ENCODE results near the gene FBXL17.

DNA sequence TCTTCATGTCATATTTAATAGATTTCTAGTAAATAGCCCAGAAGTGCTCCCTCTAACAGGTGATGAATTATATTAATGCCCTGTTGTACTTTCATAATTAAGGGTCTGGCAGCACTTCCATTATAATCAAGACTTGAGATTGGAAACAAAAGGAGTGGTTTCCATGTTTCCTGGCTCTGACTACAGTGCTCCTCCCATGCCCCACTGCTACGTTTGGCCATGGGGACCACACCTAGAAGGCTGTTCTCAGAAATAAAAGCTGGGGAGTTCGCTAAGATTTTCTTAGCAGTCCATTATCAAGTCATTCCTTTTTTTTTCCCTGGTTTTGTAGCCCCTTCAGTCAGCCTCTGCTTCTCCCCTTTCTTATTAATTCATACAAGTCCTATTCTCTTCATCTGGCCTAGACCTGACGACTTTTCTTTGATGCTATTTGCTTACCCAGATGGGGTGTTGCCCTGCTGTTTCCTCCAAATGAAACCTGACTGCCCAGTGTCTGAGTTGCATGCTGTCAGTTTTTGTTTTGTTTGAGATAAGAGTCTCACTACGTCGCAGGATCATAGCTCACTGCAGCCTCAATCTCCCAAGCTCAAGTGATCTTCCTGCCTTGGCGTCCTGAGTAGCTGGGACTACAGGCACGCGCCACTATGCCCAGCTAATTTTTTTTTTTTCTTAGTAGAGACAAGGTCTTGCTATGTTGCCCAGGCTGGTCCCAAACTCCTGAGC, 399.0 kb downstream of the FBXL17 start:
- TF ChIP-seq, protein P1, sequence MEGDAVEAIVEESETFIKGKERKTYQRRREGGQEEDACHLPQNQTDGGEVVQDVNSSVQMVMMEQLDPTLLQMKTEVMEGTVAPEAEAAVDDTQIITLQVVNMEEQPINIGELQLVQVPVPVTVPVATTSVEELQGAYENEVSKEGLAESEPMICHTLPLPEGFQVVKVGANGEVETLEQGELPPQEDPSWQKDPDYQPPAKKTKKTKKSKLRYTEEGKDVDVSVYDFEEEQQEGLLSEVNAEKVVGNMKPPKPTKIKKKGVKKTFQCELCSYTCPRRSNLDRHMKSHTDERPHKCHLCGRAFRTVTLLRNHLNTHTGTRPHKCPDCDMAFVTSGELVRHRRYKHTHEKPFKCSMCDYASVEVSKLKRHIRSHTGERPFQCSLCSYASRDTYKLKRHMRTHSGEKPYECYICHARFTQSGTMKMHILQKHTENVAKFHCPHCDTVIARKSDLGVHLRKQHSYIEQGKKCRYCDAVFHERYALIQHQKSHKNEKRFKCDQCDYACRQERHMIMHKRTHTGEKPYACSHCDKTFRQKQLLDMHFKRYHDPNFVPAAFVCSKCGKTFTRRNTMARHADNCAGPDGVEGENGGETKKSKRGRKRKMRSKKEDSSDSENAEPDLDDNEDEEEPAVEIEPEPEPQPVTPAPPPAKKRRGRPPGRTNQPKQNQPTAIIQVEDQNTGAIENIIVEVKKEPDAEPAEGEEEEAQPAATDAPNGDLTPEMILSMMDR (IDR thresholded peaks at IDR 0.05), result no peak
- TF ChIP-seq POLR2A (IDR thresholded peaks at IDR 0.05), result no peak
